NT2/D1 (cell line): ENCODE measurements around the gene BRD9.

Experiments
- DNase-seq: peaks from one replicate; pipeline ENCODE4 v3.0.0-alpha.2; 2011; ENCODE audit warnings: low read depth, low spot score
- H3K27me3 ChIP-seq: 2 replicates; pipeline ENCODE4 v1.6.0; 2011; ENCODE audit warnings: mild to moderate bottlenecking; ENCODE audit not compliant: insufficient read length, insufficient read depth
- H3K36me3 ChIP-seq: 2 replicates; pipeline ENCODE4 v1.6.1; 2011; ENCODE audit warnings: mild to moderate bottlenecking, low read length, mixed read lengths; ENCODE audit not compliant: insufficient read depth, insufficient read length
- H3K4me1 ChIP-seq: 2 replicates; pipeline ENCODE4 v1.5.1; 2011; ENCODE audit not compliant: insufficient read depth, insufficient read length
- H3K4me3 ChIP-seq: 2 replicates; pipeline ENCODE4 v1.5.1; 2011; ENCODE audit warnings: low read depth; ENCODE audit not compliant: insufficient read length
- H3K9ac ChIP-seq: 2 replicates; pipeline ENCODE4 v1.6.0; 2011; ENCODE audit warnings: low read depth; ENCODE audit not compliant: insufficient read length
- H3K9me3 ChIP-seq: 2 replicates; pipeline ENCODE4 v1.5.1; 2011; ENCODE audit warnings: mild to moderate bottlenecking, low read length; ENCODE audit not compliant: insufficient read depth
- SUZ12 ChIP-seq: IDR thresholded peaks from 2 replicates; pipeline ENCODE4 v1.6.1; 2011; ENCODE audit not compliant: insufficient read length, insufficient read depth; ENCODE audit errors: extremely low read depth
- YY1 ChIP-seq: IDR thresholded peaks from 2 replicates; pipeline ENCODE4 v1.6.1; 2011; ENCODE audit not compliant: insufficient read length, insufficient read depth
- ZNF274 ChIP-seq: IDR thresholded peaks from 2 replicates; pipeline ENCODE4 v1.6.1; 2011; ENCODE audit warnings: mild to moderate bottlenecking, low read depth, low read length

BRD9 gene

GRCh38 chr5:815449-815848 lies 77.2 kb downstream of the BRD9 start:
- no peak for DNase-seq
- Histone ChIP-seq H3K9ac (no peak overlapping the region), H3K4me3 (no peak overlapping the region), H3K4me1 (no peaks in the 10 kb centered on the region), H3K9me3 (no peaks in the 10 kb centered on the region), H3K27me3 (no peaks in the 10 kb centered on the region), H3K36me3 (peaks cover 33% of the 10 kb centered on the region)
- TF ChIP-seq ZNF274, result no peak
- no peak for TF ChIP-seq SUZ12
- no peak for TF ChIP-seq YY1
